ENCODE measurements around the gene SLC26A8.

The SLC26A8 gene

DNA sequence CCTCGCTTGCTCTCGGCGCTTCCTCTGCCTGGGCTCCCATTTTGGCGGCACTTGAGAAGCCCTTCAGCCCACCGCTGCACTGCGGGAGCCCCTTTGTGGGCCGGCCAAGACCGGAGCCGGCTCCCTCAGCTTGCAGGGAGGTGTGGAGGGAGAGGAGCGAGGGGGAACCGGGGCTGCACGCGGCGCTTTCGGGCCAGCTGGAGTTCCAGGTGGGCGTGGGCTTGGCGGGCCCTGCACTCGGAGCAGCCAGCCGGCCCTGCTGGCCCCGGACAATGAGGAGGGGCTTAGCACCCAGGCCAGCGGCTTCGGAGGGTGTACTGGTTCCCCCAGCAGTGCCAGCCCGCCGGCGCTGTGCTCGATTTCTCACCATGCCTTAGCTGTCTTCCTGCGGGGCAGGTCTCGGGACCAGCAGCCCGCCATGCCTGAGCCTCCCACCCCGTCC, 93.3 kb downstream of the SLC26A8 start:
- TF ChIP-seq, protein P1, sequence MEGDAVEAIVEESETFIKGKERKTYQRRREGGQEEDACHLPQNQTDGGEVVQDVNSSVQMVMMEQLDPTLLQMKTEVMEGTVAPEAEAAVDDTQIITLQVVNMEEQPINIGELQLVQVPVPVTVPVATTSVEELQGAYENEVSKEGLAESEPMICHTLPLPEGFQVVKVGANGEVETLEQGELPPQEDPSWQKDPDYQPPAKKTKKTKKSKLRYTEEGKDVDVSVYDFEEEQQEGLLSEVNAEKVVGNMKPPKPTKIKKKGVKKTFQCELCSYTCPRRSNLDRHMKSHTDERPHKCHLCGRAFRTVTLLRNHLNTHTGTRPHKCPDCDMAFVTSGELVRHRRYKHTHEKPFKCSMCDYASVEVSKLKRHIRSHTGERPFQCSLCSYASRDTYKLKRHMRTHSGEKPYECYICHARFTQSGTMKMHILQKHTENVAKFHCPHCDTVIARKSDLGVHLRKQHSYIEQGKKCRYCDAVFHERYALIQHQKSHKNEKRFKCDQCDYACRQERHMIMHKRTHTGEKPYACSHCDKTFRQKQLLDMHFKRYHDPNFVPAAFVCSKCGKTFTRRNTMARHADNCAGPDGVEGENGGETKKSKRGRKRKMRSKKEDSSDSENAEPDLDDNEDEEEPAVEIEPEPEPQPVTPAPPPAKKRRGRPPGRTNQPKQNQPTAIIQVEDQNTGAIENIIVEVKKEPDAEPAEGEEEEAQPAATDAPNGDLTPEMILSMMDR (IDR thresholded peaks at IDR 0.05; ENCODE audit: low read depth, low read length): no peak
- H3K4me3 ChIP-seq (ENCODE audit: low read depth, low read length): no peak overlapping the region

DNA sequence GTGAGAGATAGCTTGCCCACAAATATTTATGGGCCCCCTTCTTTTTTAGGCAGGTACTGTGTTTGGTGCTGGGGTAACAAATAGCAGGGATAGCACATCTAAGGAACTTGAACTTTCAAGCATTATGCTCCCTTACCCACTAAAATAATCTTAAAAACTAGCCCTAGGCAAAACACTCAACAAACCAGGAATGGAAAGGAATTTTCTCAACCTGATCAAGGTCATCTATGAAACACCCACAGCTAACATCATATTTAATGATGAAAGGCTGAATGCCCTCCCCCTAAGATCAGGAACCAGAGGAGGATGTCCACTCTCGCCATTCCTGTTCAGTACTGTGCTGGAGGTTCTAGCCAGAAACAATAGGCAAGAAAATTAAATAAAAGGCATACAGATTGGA, 94.8 kb downstream of the SLC26A8 start:
- TF ChIP-seq, protein P1 (IDR thresholded peaks at IDR 0.05; ENCODE audit: low read depth, low read length): no peak
- H3K4me3 ChIP-seq (ENCODE audit: low read depth, low read length): no peak overlapping the region

DNA sequence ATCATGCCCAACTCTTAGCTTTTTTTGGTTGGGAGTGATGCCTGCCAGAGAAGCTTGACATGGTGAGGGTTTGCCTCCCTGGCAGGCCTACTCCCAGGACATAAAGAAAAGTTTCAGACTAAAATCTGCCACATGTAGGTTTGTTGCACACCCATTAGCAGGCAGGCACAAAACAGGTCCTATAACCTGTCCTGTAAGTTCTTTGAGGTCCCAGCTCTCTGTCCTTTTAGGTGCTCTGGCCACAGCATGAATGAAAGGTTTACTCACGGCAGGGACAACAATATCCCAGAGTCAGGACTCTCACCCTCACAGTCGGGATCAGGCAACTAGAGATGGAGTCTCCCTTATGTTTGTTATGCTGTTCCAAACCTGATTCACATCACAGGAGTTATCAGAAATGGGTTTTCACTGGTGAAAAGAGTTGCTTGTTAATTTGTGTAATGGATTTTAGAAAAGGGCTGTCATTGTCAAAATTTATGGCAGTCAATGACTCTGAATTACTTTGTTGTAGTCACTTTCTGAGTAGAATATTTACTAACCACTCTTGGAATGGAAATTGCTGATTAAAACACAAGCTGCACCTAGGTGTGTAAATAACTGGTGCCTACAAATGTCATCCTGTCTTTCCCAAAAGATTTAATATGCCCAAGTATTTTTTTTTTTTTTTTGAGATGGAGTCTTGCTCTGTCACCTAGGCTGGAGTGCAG, 97.8 kb downstream of the SLC26A8 start:
- no peak overlapping the region for H3K4me3 ChIP-seq (ENCODE audit: low read depth, low read length)
- TF ChIP-seq, protein P1 (IDR thresholded peaks at IDR 0.05; ENCODE audit: low read depth, low read length): no peak

DNA sequence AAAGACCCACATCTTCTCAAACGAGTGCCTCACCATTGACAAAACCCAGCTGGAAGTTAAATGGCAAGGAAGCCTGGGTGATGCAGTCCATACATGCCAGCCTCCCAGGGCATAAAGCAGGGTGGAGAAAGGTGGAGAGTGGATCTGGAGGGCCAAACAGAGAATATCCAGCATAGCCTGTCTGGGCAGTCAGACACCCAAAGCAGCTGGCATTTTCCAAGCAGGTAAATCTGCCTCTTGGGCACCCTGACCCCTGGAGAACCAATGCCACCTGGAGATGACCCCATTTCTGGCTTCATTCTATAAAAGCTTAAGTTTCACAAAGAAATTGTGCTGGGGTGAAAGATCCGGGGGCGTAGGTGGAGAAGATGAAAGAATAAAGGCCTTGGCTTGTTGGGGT, 98.5 kb downstream of the SLC26A8 start:
- TF ChIP-seq, protein P1 (IDR thresholded peaks at IDR 0.05; ENCODE audit: low read depth, low read length): no peak
- no peak overlapping the region for H3K4me3 ChIP-seq (ENCODE audit: low read depth, low read length)

DNA sequence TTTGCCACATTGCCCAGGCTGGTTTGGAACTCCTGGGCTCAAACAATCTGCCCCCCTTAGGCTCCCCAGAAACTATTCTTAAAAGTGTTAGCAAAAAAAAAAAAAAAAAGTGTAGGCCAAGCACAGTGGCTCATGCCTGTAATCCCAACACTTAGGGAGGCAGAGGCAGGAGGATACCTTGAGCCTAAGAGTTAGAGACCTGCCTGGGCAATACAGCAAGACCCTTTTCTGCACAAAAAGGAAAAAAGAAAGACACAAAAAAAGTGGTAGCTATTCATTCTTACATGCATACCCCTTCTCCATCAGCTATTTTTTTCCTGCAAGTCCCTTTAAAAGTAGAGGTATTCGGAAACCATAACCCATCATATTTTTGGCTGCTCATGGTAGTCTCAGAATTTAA, 100.3 kb downstream of the SLC26A8 start:
- TF ChIP-seq, protein P1 (IDR thresholded peaks at IDR 0.05; ENCODE audit: low read depth, low read length): no peak
- no peak overlapping the region for H3K4me3 ChIP-seq (ENCODE audit: low read depth, low read length)

DNA sequence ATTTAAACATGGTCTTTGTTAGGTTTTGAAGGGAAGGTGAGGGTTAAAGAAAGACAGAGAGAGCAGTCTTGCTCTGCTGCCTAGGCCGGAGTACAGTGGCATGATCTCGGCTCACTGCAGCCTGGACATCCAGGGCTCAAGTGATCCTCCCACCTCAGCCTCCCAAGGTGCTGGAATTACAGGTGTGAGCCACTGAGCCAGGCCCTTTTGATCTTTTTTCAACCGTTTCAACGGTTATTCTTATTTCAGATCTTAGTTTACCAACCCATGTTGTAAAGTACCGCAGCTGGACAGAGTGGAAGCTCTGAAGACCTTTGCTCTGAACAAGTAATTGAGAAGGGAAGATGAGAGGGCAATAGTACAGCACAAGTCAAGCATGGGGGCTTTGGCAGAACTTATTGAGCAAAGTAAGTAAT, 102.3 kb downstream of the SLC26A8 start:
- TF ChIP-seq, protein P1 (IDR thresholded peaks at IDR 0.05; ENCODE audit: low read depth, low read length): no peak
- H3K4me3 ChIP-seq (ENCODE audit: low read depth, low read length): no peak overlapping the region

DNA sequence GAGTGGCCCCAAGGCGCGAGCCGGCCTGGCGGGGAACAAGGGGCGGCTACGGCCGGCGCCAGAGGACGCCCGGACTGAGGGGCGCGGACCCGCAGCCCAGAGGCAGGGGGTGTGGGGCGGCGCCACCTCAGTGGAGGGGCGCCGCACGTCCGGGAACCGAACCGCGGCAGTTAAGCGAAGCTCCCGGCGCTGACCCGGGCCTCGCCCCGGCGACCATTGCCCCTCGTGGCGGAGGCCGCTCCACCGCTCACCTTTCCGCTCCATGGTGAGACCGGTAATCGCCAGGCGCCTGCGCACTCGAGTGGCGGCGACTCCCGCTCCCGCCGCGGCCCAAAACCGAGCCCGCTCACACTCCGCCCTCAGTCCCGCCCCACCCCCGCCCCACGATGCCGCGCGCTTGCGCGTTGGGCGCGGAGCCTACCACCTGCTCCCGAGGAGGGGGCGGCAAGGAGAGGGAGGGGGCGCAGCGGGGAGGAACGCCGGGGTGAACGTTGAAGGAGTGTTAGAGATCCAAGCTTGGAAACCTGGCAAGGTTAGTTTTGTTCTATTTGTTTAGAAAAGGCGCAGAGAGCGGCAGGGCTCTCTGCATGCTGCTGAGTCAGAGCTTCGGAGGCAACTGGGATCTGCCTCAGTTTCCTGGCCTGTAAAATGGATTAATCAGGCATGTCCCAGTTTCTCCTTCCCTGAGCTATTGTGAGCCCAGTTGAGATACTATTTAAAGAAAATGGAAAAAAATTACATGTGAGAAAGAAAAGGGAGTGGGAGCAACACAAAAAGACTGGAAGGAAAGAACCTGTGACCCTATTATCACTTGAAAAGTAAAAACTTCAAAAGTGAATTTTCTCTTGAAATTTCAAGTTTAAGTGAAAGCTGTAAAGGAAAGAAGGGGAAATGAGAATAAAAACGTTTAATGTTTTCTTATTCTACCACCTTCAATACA, 103.4 kb downstream of the SLC26A8 start, which contains the start of gene SRPK1:
Gene SRPK1, minus strand, starts transcription at position 306 of the 940 bp plus-strand sequence. Its CDS starts 42 bp downstream, at position 264.
- TF ChIP-seq, protein P1 (IDR thresholded peaks at IDR 0.05; ENCODE audit: low read depth, low read length): no peak
- peak within 1 kb of the TSS; percentile 83 for H3K4me3 ChIP-seq (ENCODE audit: low read depth, low read length)

Measured in WI38 (cell line).